HepG2 (cell line): ENCODE results near the gene C4orf33. TPM values are rescaled to one million over a fixed set of nuclear protein-coding genes. Genes with fewer than 3 reads are reported as not detected.

Experiments used
- AHR ChIP-seq: IDR thresholded peaks from 2 replicates; pipeline ENCODE4 v1.6.1; 2018; ENCODE audit warnings: missing genetic modification reagents, missing compliant biosample characterization
- FOXJ3 ChIP-seq: sonication (generic); formaldehyde crosslinking; IDR thresholded peaks from 2 replicates; pipeline ENCODE4 v1.4.0; 2020; ENCODE audit warnings: missing genetic modification reagents, mild to moderate bottlenecking, borderline replicate concordance
- GMEB1 ChIP-seq: sonication (generic); formaldehyde crosslinking; IDR thresholded peaks from 2 replicates; pipeline ENCODE4 v1.5.1; 2020; ENCODE audit warnings: missing genetic modification reagents, mild to moderate bottlenecking, borderline replicate concordance
- HMGXB4 ChIP-seq, 2 experiments: sonication (generic) in 1 of 2; formaldehyde crosslinking in 1 of 2; IDR thresholded peaks; 2 replicates each; pipeline versions ENCODE4 v1.4.0 to v1.6.1; 2018 to 2020; ENCODE audit warnings: missing genetic modification reagents in 2 of 2, borderline replicate concordance in 1 of 2, low read depth in 1 of 2, mild to moderate bottlenecking in 1 of 2, missing biosample characterization in 1 of 2
- HNRNPH1 ChIP-seq: fragments of 200-400 bp; formaldehyde crosslinking; optimal IDR thresholded peaks from 2 replicates; pipeline ENCODE3; 2017; ENCODE audit warnings: mild to moderate bottlenecking, low read depth, low read length
- KDM5B ChIP-seq: sonication (generic); formaldehyde crosslinking; IDR thresholded peaks from 2 replicates; pipeline ENCODE4 v1.4.0; 2020; ENCODE audit warnings: missing genetic modification reagents, mild to moderate bottlenecking, borderline replicate concordance
- KLF13 ChIP-seq: sonication (generic); formaldehyde crosslinking; IDR thresholded peaks from 2 replicates; pipeline ENCODE4 v1.4.0; 2020; ENCODE audit warnings: mild to moderate bottlenecking, missing genetic modification reagents
- NFKB2 ChIP-seq: sonication (generic); formaldehyde crosslinking; IDR thresholded peaks from 2 replicates; pipeline ENCODE4 v1.4.0; 2020; ENCODE audit warnings: missing genetic modification reagents, borderline replicate concordance
- PLRG1 ChIP-seq: fragments of 450-650 bp; conservative IDR thresholded peaks from 2 replicates; pipeline ENCODE4 v1.6.1; 2016
- PRMT3 ChIP-seq: sonication (generic); formaldehyde crosslinking; IDR thresholded peaks from 2 replicates; pipeline ENCODE4 v1.8.1; 2022; ENCODE audit warnings: low read depth, mild to moderate bottlenecking, moderate library complexity, missing genetic modification reagents, borderline replicate concordance
- SP1 ChIP-seq, 2 experiments: fragments of 450-650 bp in 1 of 2; sonication (generic) in 1 of 2; formaldehyde crosslinking in 1 of 2; IDR thresholded peaks; 2 replicates each; pipeline versions ENCODE4 v1.4.0 to v1.6.1; 2016 to 2020; ENCODE audit warnings: missing genetic modification reagents in 1 of 2
- U2AF1 ChIP-seq: fragments of 200-400 bp; formaldehyde crosslinking; optimal IDR thresholded peaks from 2 replicates; pipeline ENCODE3; 2017; ENCODE audit warnings: mild to moderate bottlenecking, low read depth, low read length
- ZBTB7A ChIP-seq: sonication (generic); formaldehyde crosslinking; IDR thresholded peaks from 2 replicates; pipeline ENCODE4 v1.8.0; 2022; ENCODE audit warnings: mild to moderate bottlenecking, missing genetic modification reagents
- ZFP91 ChIP-seq: sonication (generic); formaldehyde crosslinking; IDR thresholded peaks from 2 replicates; pipeline ENCODE4 v1.9.0; 2022; ENCODE audit warnings: missing genetic modification reagents, mild to moderate bottlenecking, borderline replicate concordance
- ZMYM4 ChIP-seq: sonication (generic); formaldehyde crosslinking; IDR thresholded peaks from 2 replicates; pipeline ENCODE4 v1.8.1; 2023; ENCODE audit warnings: mild to moderate bottlenecking, missing genetic modification reagents
- ZNF136 ChIP-seq: sonication (generic); formaldehyde crosslinking; IDR thresholded peaks from 2 replicates; pipeline ENCODE4 v1.8.1; 2022; ENCODE audit warnings: low read depth, mild to moderate bottlenecking, moderate library complexity, missing genetic modification reagents
- ZNF225 ChIP-seq: sonication (generic); formaldehyde crosslinking; IDR thresholded peaks from 2 replicates; pipeline ENCODE4 v1.4.0; 2020; ENCODE audit warnings: mild to moderate bottlenecking, missing genetic modification reagents
- ZNF275 ChIP-seq: sonication (generic); formaldehyde crosslinking; IDR thresholded peaks from 2 replicates; pipeline ENCODE4 v1.8.0; 2022; ENCODE audit warnings: missing genetic modification reagents, mild to moderate bottlenecking, inconsistent platforms, borderline replicate concordance
- ZNF460 ChIP-seq: sonication (generic); formaldehyde crosslinking; IDR thresholded peaks from 2 replicates; pipeline ENCODE4 v1.5.1; 2020; ENCODE audit warnings: missing genetic modification reagents, mild to moderate bottlenecking, borderline replicate concordance
- ZNF788 ChIP-seq: sonication (generic); formaldehyde crosslinking; IDR thresholded peaks from 2 replicates; pipeline ENCODE4 v1.5.0; 2020; ENCODE audit warnings: mild to moderate bottlenecking, missing genetic modification reagents, borderline replicate concordance
- ZNF816 ChIP-seq: sonication (generic); formaldehyde crosslinking; IDR thresholded peaks from 2 replicates; pipeline ENCODE4 v1.8.0; 2022; ENCODE audit warnings: missing genetic modification reagents, mild to moderate bottlenecking, borderline replicate concordance
- ZNF839 ChIP-seq: sonication (generic); formaldehyde crosslinking; IDR thresholded peaks from 2 replicates; pipeline ENCODE4 v1.4.0; 2020; ENCODE audit warnings: missing genetic modification reagents, mild to moderate bottlenecking, borderline replicate concordance
- polyA plus RNA-seq, 8 experiments: library from polyadenylated mRNA; depleted of rRNA in 3 of 8; stranded (reverse) in 7 of 8; unstranded in 1 of 8; fragments of >200 nt; fragmentation: Illumina TruSeq in 4 of 8; extraction: Trizol in 4 of 8; gene quantifications; 2 replicates each; pipeline versions ENCODE4 v1.2.1 to v1.2.3, GENCODE V29; 2011 to 2016; ENCODE audit warnings: low read depth in 4 of 8, missing spikeins in 1 of 8, mixed read lengths in 1 of 8; ENCODE audit not compliant: insufficient read depth in 1 of 8
- total RNA-seq, 5 experiments: library from RNA; depleted of rRNA; stranded (reverse); fragments of >200 nt; fragmentation: Illumina TruSeq; extraction: Trizol; gene quantifications; 2 replicates each; pipeline ENCODE4 v1.2.3, GENCODE V29; 2016; ENCODE audit warnings: low read depth in 1 of 5

C4orf33 gene
- total and polyA plus RNA-seq, 2 of the 13 experiments (the other 11 are each of a cell fraction or from before 2014, with no cell fraction given), result 2.8 to 3.3 TPM

- TF ChIP-seq ZNF816 (CRISPR knock-in tag) (no peak), AHR (peak; percentile 57; the same call in 1 of the 2 replicates), SP1 (IDR thresholded peaks at IDR 0.05) (no peak), SP1 (CRISPR knock-in tag; IDR thresholded peaks at IDR 0.05) (peak; percentile 71), NFKB2 (CRISPR knock-in tag) (peak; percentile 80), HNRNPH1 (no peak), U2AF1 (no peak), KDM5B (CRISPR knock-in tag) (peak; percentile 93), ZBTB7A (CRISPR knock-in tag) (peak; percentile 64; the same call in 1 of the 2 replicates), KLF13 (CRISPR knock-in tag) (no peak), ZNF275 (CRISPR knock-in tag) (peak; percentile 58; the same call in 1 of the 2 replicates), PRMT3 (CRISPR knock-in tag) (peak; percentile 68; the same call in 1 of the 2 replicates), HMGXB4 (CRISPR knock-in tag; IDR thresholded peaks at IDR 0.05; ENCODE audit: borderline replicate concordance in 1 of 2, low read depth in 1 of 2) (peak; percentile 59 to 85), ZMYM4 (CRISPR knock-in tag) (peak; percentile 99), ZNF136 (no peak), GMEB1 (CRISPR knock-in tag) (peak; percentile 99), ZNF839 (peak; percentile 69; the same call in 1 of the 2 replicates), ZNF460 (CRISPR knock-in tag) (no peak), ZNF788 (CRISPR knock-in tag) (peak; percentile 75; the same call in 1 of the 2 replicates), FOXJ3 (CRISPR knock-in tag) (peak; percentile 58; the same call in 1 of the 2 replicates), ZNF225 (CRISPR knock-in tag) (peak; percentile 51; the same call in 1 of the 2 replicates), PLRG1 (no peak), ZFP91 (CRISPR knock-in tag) (peak; percentile 92; the same call in 1 of the 2 replicates)
Measured at GRCh38 chr4:129093191-129093920, 2.6 kb upstream of the C4orf33 start, which contains the start of gene SCLT1 (continued).
